Measurements from ENCODE around the gene EXTL1. TPM values are rescaled to one million over a fixed set of nuclear protein-coding genes. Genes with fewer than 3 reads are reported as not detected.

The EXTL1 gene
- total and polyA plus RNA-seq, 2 of the 4 experiments (the other 2 are of a cell fraction): 0.90 to 5.2 TPM

GRCh38 chr1:26035959-26036755 lies 14.6 kb downstream of the EXTL1 start (continued):
- TF ChIP-seq RFX5 (IDR thresholded peaks at IDR 0.05; ENCODE audit: low read depth, low read length) (no peak), MAFK (IDR thresholded peaks at IDR 0.05; ENCODE audit: low read depth, low read length) (no peak)

- no peak overlapping the region for H2BK15ac ChIP-seq (ENCODE audit: low read depth, low read length)
- H3K27me3 ChIP-seq (ENCODE audit: control insufficient read depth, insufficient read depth, low read length): peaks cover 21% of the 10 kb centered on the region
- H2BK5ac ChIP-seq (ENCODE audit: low read depth, low read length, poor library complexity, severe bottlenecking): no peak overlapping the region
- 0 out of 2 replicates have a peak, but pooled peaks cover 3% of the 10 kb centered on the region for H3K9me1 ChIP-seq (ENCODE audit: insufficient read depth, low read length)
- DNase-seq (no peak), ATAC-seq (ENCODE audit: low read depth) (no peak)
- no peaks in the 10 kb centered on the region for H3K79me1 ChIP-seq (ENCODE audit: low read depth in 1 of 2, low read length in 2 of 2)
- intact Hi-C loops (cut with micrococcal nuclease): loop anchor here (1.0 to 5.0 kb wide), 6 partner anchors 68 to 354 kb away; no protein-coding TSS in a partner anchor
- no peak overlapping the region for H2BK20ac ChIP-seq (ENCODE audit: low read depth, low read length)
- ChIA-PET CTCF (interaction anchor here (0.7 to 1.5 kb wide), 6 partner anchors 11 to 144 kb away, joined by 3 to 9 read pairs (median 4); partner anchors contain the start of gene EXTL1), POLR2A (ENCODE audit: unreplicated experiment) (no interaction called here)
- H2AFZ ChIP-seq (replicated peaks; ENCODE audit: low read length, poor library complexity): peak overlapping the region; percentile 98
- no peak overlapping the region for H4K91ac ChIP-seq (ENCODE audit: insufficient read depth, low read depth, low read length)
- no peaks in the 10 kb centered on the region for H4K20me1 ChIP-seq (ENCODE audit: insufficient read depth, low read length)
- H3K4me2 ChIP-seq (ENCODE audit: low read depth, low read length): no peak overlapping the region
- no peak overlapping the region for H3K4ac ChIP-seq (ENCODE audit: low read depth, low read length)
- no peak overlapping the region for H2AK9ac ChIP-seq (replicated peaks; ENCODE audit: low read depth, low read length, poor library complexity)
- no peak overlapping the region for H3K23ac ChIP-seq (ENCODE audit: low read depth, low read length)
- H2BK120ac ChIP-seq (ENCODE audit: low read depth, low read length): no peak overlapping the region
- dilution Hi-C loops (cut with HindIII; ENCODE audit: low sequenced_read_pairs, unreplicated experiment): no loop called here
- 77% methylated on average over 3 of the region's 11 CpGs; no CpG with 5 or more reads in 1 of the 2 experiments for WGBS, 2 experiments (ENCODE audit: extremely low coverage in 2 of 2, insufficient read length in 1 of 2)
- BruUV-seq (replicated peaks): no TSS peak
- no peak overlapping the region for H3K9ac ChIP-seq (ENCODE audit: low read depth, low read length)
- no peak overlapping the region for H3K4me3 ChIP-seq (ENCODE audit: insufficient read depth, low read depth, low read length)
- H4K8ac ChIP-seq (ENCODE audit: low read depth in 2 of 2, low read length in 2 of 2): no peak overlapping the region
- no peak overlapping the region for H3K27ac ChIP-seq (ENCODE audit: insufficient read depth, low read length)
- no peak overlapping the region for H3K56ac ChIP-seq (ENCODE audit: extremely low read depth, insufficient read depth, low read length)
- no peaks in the 10 kb centered on the region for H3K9me3 ChIP-seq (ENCODE audit: control insufficient read depth, insufficient read depth, low read length)
- peaks cover 6% of the 10 kb centered on the region for H3K4me1 ChIP-seq (ENCODE audit: control insufficient read depth, insufficient read depth, low read length)
- in situ Hi-C loops (cut with MboI; ENCODE audit: low sequenced_read_pairs): no loop called here
- H3K14ac ChIP-seq (replicated peaks; ENCODE audit: low read depth, low read length): no peak overlapping the region
- no peaks in the 10 kb centered on the region for H3K36me3 ChIP-seq (ENCODE audit: control insufficient read depth, insufficient read depth, low read length)
- no peak overlapping the region for H4K5ac ChIP-seq (ENCODE audit: low read depth, low read length)
- no peak overlapping the region for H2AK5ac ChIP-seq (ENCODE audit: low read depth, low read length)
- H3K18ac ChIP-seq (ENCODE audit: low read depth, low read length): no peak overlapping the region
- no peak for TF ChIP-seq MAZ (IDR thresholded peaks at IDR 0.05; ENCODE audit: borderline replicate concordance, low read depth, low read length)
- TF ChIP-seq RAD21 (IDR thresholded peaks at IDR 0.05; ENCODE audit: low read length): no peak
- no peak for TF ChIP-seq CTCF (conservative IDR thresholded peaks at IDR 0.05; ENCODE audit: low read depth, low read length)
- TF ChIP-seq ELK1 (IDR thresholded peaks at IDR 0.05; ENCODE audit: borderline replicate concordance, low read depth, low read length): no peak
- TF ChIP-seq RCOR1 (IDR thresholded peaks at IDR 0.05; ENCODE audit: insufficient replicate concordance, low read length): no peak
- no peak for TF ChIP-seq CEBPB (IDR thresholded peaks at IDR 0.05; ENCODE audit: low read depth, low read length)
- no peak for TF ChIP-seq CHD1 (IDR thresholded peaks at IDR 0.05; ENCODE audit: low read depth, low read length)
- no peak for TF ChIP-seq SMC3 (IDR thresholded peaks at IDR 0.05; ENCODE audit: low read depth, low read length)
- TF ChIP-seq FOS (IDR thresholded peaks at IDR 0.05; ENCODE audit: low read depth, low read length): no peak
- no peak for TF ChIP-seq NFE2L2 (IDR thresholded peaks at IDR 0.05; ENCODE audit: low read depth, low read length)
- TF ChIP-seq BHLHE40 (IDR thresholded peaks at IDR 0.05; ENCODE audit: low read depth, low read length): no peak
- no peak for TF ChIP-seq POLR2A (IDR thresholded peaks at IDR 0.05; ENCODE audit: low read depth, low read length)
Observed at GRCh38 chr1:26036756-26037281, 15.2 kb downstream of the EXTL1 start.

Measured in IMR-90 (cell line).